Psoas muscle (tissue), 8 donors: ENCODE results near the gene AGRP. TPM values are rescaled to one million over a fixed set of nuclear protein-coding genes. Genes with fewer than 3 reads are reported as not detected.
"Not testable (repeated sequence)": the region's sequence is repeated elsewhere in the genome, so short reads cannot be mapped to it uniquely, and the experiment has no call there.

Source experiments
- ATAC-seq, 4 donors: fragments of 200-7000 bp; cut with Tn5 transposase; one replicate each; pipeline ENCODE4 v1.9.1; 2020; ENCODE audit warnings: moderate library complexity in 3 of 4, mild to moderate bottlenecking in 2 of 4
- DNase-seq, 2 donors: peaks; one replicate each; pipeline ENCODE4 v3.0.0-alpha.2; 2020
- H3K27ac ChIP-seq: fragments of 200-600 bp; one replicate; pipeline ENCODE4 v1.8.0; 2022
- H3K27me3 ChIP-seq, 3 donors: fragments of 200-600 bp in 1 of 3; one replicate each; pipeline versions ENCODE4 v1.6.1 to v1.8.0; 2013 to 2022; ENCODE audit warnings: low read length in 2 of 3, mild to moderate bottlenecking in 2 of 3, moderate library complexity in 1 of 3; ENCODE audit not compliant: insufficient read depth in 3 of 3
- H3K36me3 ChIP-seq, 2 donors: fragments of 200-600 bp in 1 of 2; one replicate each; pipeline versions ENCODE4 v1.6.1 to v1.8.0; 2013 to 2022; ENCODE audit warnings: low read depth in 1 of 2, mild to moderate bottlenecking in 1 of 2, moderate library complexity in 1 of 2; ENCODE audit not compliant: insufficient read depth in 1 of 2
- H3K4me1 ChIP-seq: fragments of 200-600 bp; one replicate; pipeline ENCODE4 v1.8.0; 2022
- H3K4me3 ChIP-seq: fragments of 200-600 bp; one replicate; pipeline ENCODE4 v1.8.0; 2022; ENCODE audit warnings: mild to moderate bottlenecking
- H3K9me3 ChIP-seq: fragments of 200-600 bp; one replicate; pipeline ENCODE4 v1.8.0; 2022
- CTCF ChIP-seq: fragments of 200-600 bp; IDR thresholded peaks from one replicate; pipeline ENCODE4 v1.8.0; 2022; ENCODE audit warnings: antibody characterized with exemption
- WGBS, 3 donors: extraction: QIAGEN DNeasy Blood & Tissue Kit; methylation state at CpG; one replicate each; pipeline versions ENCODE4 v1.1.6 to v1.1.7; 2013; 5-methylcytosine and 5-hydroxymethylcytosine counted together
- intact Hi-C, 2 donors: fragments of 100-400 bp; cut with DNase I; formaldehyde crosslinking; loops; one replicate each; pipeline versions ENCODE4 v1.11.0 to v1.14.2; 2022
- polyA plus RNA-seq, 3 donors: library from polyadenylated mRNA; stranded (reverse); fragments of 200-250 nt; gene quantifications; one replicate each; pipeline ENCODE4 v1.2.3, GENCODE V29; 2013
- total RNA-seq, 4 donors: library from RNA; stranded (reverse); fragmentation: NEBNext Ultra II Directional in 2 of 4; extraction: Animal tissue kit (Norgen Biotek cat#: 25700) in 2 of 4; gene quantifications; one replicate each; pipeline versions ENCODE4 v1.2.1 to v1.2.4, GENCODE V29; 2021 to 2023
- donor health status: healthy with polysubstance abuse.
- donor health status: DM: no; HTN: no; CAD: no; lungs with moderate emphysema.
- donor health status: Bipolar disorder and iron deficiency.
- donor health status: healthy.
- donor health status: DM: yes; HTN: yes; CAD: no.
- donor health status: DM: no; HTN: no; CAD: no.
- donor health status: DM: no; HTN: no; CAD: no.
- donor health status: DM: yes; HTN: yes; CAD: no.

AGRP gene
- total and polyA plus RNA-seq, 7 donors: not detected

GRCh38 chr16:67517155-67517445 is 33.8 kb upstream of the AGRP start:
- no peak for DNase-seq
- intact Hi-C loops: loop anchor here in 1 of 2 donors (2.0 to 5.0 kb wide), 2 partner anchors 35 to 88 kb away; partner anchors contain the start of genes AGRP and ATP6V0D1
- TF ChIP-seq CTCF: no peak
- ATAC-seq: no peak
- 81 to 88% (median 87%) methylated on average over 3 of the region's 3 CpGs for WGBS, 3 donors
- H3K27ac ChIP-seq: no peak overlapping the region
- H3K36me3 ChIP-seq: no peaks in the 10 kb centered on the region
- H3K27me3 ChIP-seq: no peaks in the 10 kb centered on the region
- no peak overlapping the region for H3K4me3 ChIP-seq
- peaks cover 3% of the 10 kb centered on the region for H3K4me1 ChIP-seq
- H3K9me3 ChIP-seq: no peaks in the 10 kb centered on the region

GRCh38 chr16:67516296-67517154 is 33.2 kb upstream of the AGRP start:
- intact Hi-C loops: loop anchor here in 1 of 2 donors (2.0 to 5.0 kb wide), 2 partner anchors 34 to 88 kb away; partner anchors contain the start of genes AGRP and ATP6V0D1
- no peak for ATAC-seq
- Histone ChIP-seq H3K27me3 (no peaks in the 10 kb centered on the region), H3K36me3 (no peaks in the 10 kb centered on the region), H3K9me3 (no peaks in the 10 kb centered on the region), H3K4me3 (no peak overlapping the region), H3K4me1 (peaks cover 3% of the 10 kb centered on the region), H3K27ac (no peak overlapping the region)
- DNase-seq: no peak
- TF ChIP-seq CTCF: no peak
- 84 to 90% (median 87%) methylated on average over 12 of the region's 12 CpGs for WGBS, 3 donors

- DNase-seq (peak; percentile 81 to 87), ATAC-seq (peak in 3 of 4 donors; percentile 65 to 81 (median 74))
- Histone ChIP-seq H3K9me3 (no peaks in the 10 kb centered on the region), H3K27me3 (no peaks in the 10 kb centered on the region), H3K4me1 (no peaks in the 10 kb centered on the region), H3K27ac (no peak overlapping the region), H3K36me3 (no peaks in the 10 kb centered on the region), H3K4me3 (no peak overlapping the region)
- 10 to 14% (median 11%) methylated on average over 8 of the region's 8 CpGs for WGBS, 3 donors
- TF ChIP-seq CTCF: peak; percentile 63
- intact Hi-C loops: loop anchor here (2.0 to 5.0 kb wide), 2 partner anchors 20 to 87 kb away; no protein-coding TSS in a partner anchor
Measured at GRCh38 chr16:67514382-67514828, 31.1 kb upstream of the AGRP start.

GRCh38 chr16:67513892-67514291 is 30.5 kb upstream of the AGRP start:
- not testable (repeated sequence) for H3K27me3 ChIP-seq, DNase-seq, H3K4me3 ChIP-seq, H3K4me1 ChIP-seq, H3K36me3 ChIP-seq, H3K27ac ChIP-seq, ATAC-seq, H3K9me3 ChIP-seq
- intact Hi-C loops: loop anchor here (2.0 to 5.0 kb wide), 2 partner anchors 19 to 87 kb away; no protein-coding TSS in a partner anchor
- WGBS, 3 donors: 93 to 100% (median 97%) methylated on average over 1 of the region's 1 CpG

GRCh38 chr16:67509016-67509415 is 25.7 kb upstream of the AGRP start:
- WGBS, 3 donors: 82 to 86% (median 86%) methylated on average over 4 of the region's 4 CpGs
- H3K27ac ChIP-seq: no peak overlapping the region
- ATAC-seq (no peak), DNase-seq (no peak)
- intact Hi-C loops: no loop called here
- H3K27me3 ChIP-seq: no peaks in the 10 kb centered on the region
- no peak overlapping the region for H3K4me3 ChIP-seq
- H3K36me3 ChIP-seq: no peaks in the 10 kb centered on the region
- no peaks in the 10 kb centered on the region for H3K9me3 ChIP-seq
- TF ChIP-seq CTCF: no peak
- no peaks in the 10 kb centered on the region for H3K4me1 ChIP-seq
